Lower leg skin (tissue), 3 donors: Measurements from ENCODE around the gene LYRM4.

Source experiments
- CTCF ChIP-seq, 3 donors: fragments of 450-650 bp; IDR thresholded peaks; one replicate each; pipeline ENCODE4 v1.5.1; 2016; ENCODE audit warnings: antibody characterized with exemption in 3 of 3, mild to moderate bottlenecking in 3 of 3, moderate library complexity in 2 of 3
- POLR2A ChIP-seq, 2 donors: fragments of 450-650 bp; IDR thresholded peaks; one replicate each; pipeline ENCODE4 v1.6.1; 2016 to 2017; ENCODE audit warnings: antibody characterized with exemption in 2 of 2, mild to moderate bottlenecking in 1 of 2, moderate library complexity in 1 of 2

- TF ChIP-seq CTCF (IDR thresholded peaks at IDR 0.05) = no peak
- TF ChIP-seq POLR2A (IDR thresholded peaks at IDR 0.05) = no peak
These were observed 3.8 kb downstream of the LYRM4 start for GRCh38 chr6:5256952-5257351.
